Tibial artery (tissue), 4 donors: ENCODE results near the gene PLA2G4F.

Experiments used
- DNase-seq, 2 donors: peaks; one replicate each; pipeline ENCODE4 v3.0.0-alpha.2; 2019
- H3K27ac ChIP-seq, 2 donors: fragments of 200-600 bp; sonication (generic) in 1 of 2; 1 replicate in 1 of 2; 2 replicates in 1 of 2; pipeline ENCODE4 v1.5.1; 2018 to 2019; ENCODE audit warnings: mild to moderate bottlenecking in 1 of 2
- H3K27me3 ChIP-seq, 2 donors: fragments of 200-600 bp; sonication (generic) in 1 of 2; one replicate each; pipeline versions ENCODE4 v1.5.1 to v1.6.0; 2016 to 2019
- H3K36me3 ChIP-seq, 3 donors: fragments of 200-600 bp; sonication (generic) in 2 of 3; one replicate each; pipeline ENCODE4 v1.5.1; 2016 to 2019; ENCODE audit warnings: mild to moderate bottlenecking in 2 of 3
- H3K4me1 ChIP-seq, 4 donors: fragments of 200-600 bp; sonication (generic) in 2 of 4; 1 replicate in 3 of 4; 2 replicates in 1 of 4; pipeline ENCODE4 v1.5.1; 2016 to 2019
- H3K4me3 ChIP-seq, 2 donors: fragments of 200-600 bp; sonication (generic) in 1 of 2; 1 replicate in 1 of 2; 2 replicates in 1 of 2; pipeline ENCODE4 v1.5.1; 2018 to 2019; ENCODE audit warnings: mild to moderate bottlenecking in 2 of 2
- H3K9me3 ChIP-seq, 3 donors: fragments of 200-600 bp; sonication (generic) in 1 of 3; one replicate each; pipeline ENCODE4 v1.5.1; 2016 to 2019
- CTCF ChIP-seq, 2 experiments: fragments of 200-600 bp in 1 of 2; fragments of 450-650 bp in 1 of 2; IDR thresholded peaks; one replicate each; pipeline ENCODE4 v1.5.1; 2017 to 2019; ENCODE audit warnings: antibody characterized with exemption in 2 of 2, mild to moderate bottlenecking in 1 of 2, moderate library complexity in 1 of 2
- intact Hi-C: fragments of 100-400 bp; cut with DNase I; formaldehyde crosslinking; loops from one replicate; pipeline ENCODE4 v1.15.0; 2023; ENCODE audit warnings: low total_unique reads

Gene PLA2G4F

GRCh38 chr15:42129364-42129763 is 27.1 kb downstream of the PLA2G4F start:
- Histone ChIP-seq H3K4me1 (no peaks in the 10 kb centered on the region), H3K9me3 (no peaks in the 10 kb centered on the region), H3K27me3 (peaks cover 0 to 37% of the 10 kb centered on the region in 2 donors), H3K36me3 (no peaks in the 10 kb centered on the region), H3K4me3 (no peak overlapping the region), H3K27ac (no peak overlapping the region)
- no peak for DNase-seq
- TF ChIP-seq CTCF (IDR thresholded peaks at IDR 0.05): no peak
- intact Hi-C loops: no loop called here

- Histone ChIP-seq H3K4me1 (no peaks in the 10 kb centered on the region), H3K4me3 (no peak overlapping the region), H3K27me3 (peaks cover 0 to 37% of the 10 kb centered on the region in 2 donors), H3K9me3 (no peaks in the 10 kb centered on the region), H3K27ac (no peak overlapping the region), H3K36me3 (no peaks in the 10 kb centered on the region)
- intact Hi-C loops: no loop called here
- no peak for DNase-seq
- TF ChIP-seq CTCF (IDR thresholded peaks at IDR 0.05): no peak
Measured at GRCh38 chr15:42128476-42128875, 28.0 kb downstream of the PLA2G4F start.

GRCh38 chr15:42123546-42123945 is 32.9 kb downstream of the PLA2G4F start:
- Histone ChIP-seq H3K36me3 (no peaks in the 10 kb centered on the region), H3K9me3 (no peaks in the 10 kb centered on the region), H3K27ac (no peak overlapping the region), H3K4me3 (no peak overlapping the region), H3K27me3 (peaks cover 0 to 27% of the 10 kb centered on the region in 2 donors), H3K4me1 (no peaks in the 10 kb centered on the region)
- TF ChIP-seq CTCF (IDR thresholded peaks at IDR 0.05): no peak
- intact Hi-C loops: no loop called here
- DNase-seq: no peak

GRCh38 chr15:42121682-42122081 is 34.8 kb downstream of the PLA2G4F start:
- no peaks in the 10 kb centered on the region for H3K9me3 ChIP-seq
- peaks cover 0 to 15% of the 10 kb centered on the region in 2 donors for H3K27me3 ChIP-seq
- H3K4me1 ChIP-seq: no peaks in the 10 kb centered on the region
- no peak for TF ChIP-seq CTCF (IDR thresholded peaks at IDR 0.05)
- DNase-seq: no peak
- H3K4me3 ChIP-seq: no peak overlapping the region
- intact Hi-C loops: no loop called here
- H3K36me3 ChIP-seq: no peaks in the 10 kb centered on the region
- H3K27ac ChIP-seq: no peak overlapping the region

- TF ChIP-seq CTCF (IDR thresholded peaks at IDR 0.05): no peak
- no peak overlapping the region for H3K27ac ChIP-seq
Measured at GRCh38 chr15:42121021-42121420, 35.4 kb downstream of the PLA2G4F start.

GRCh38 chr15:42120285-42120684 is 36.2 kb downstream of the PLA2G4F start:
- no peaks in the 10 kb centered on the region for H3K36me3 ChIP-seq
- H3K4me1 ChIP-seq: no peaks in the 10 kb centered on the region
- no peak for DNase-seq
- no peak for TF ChIP-seq CTCF (IDR thresholded peaks at IDR 0.05)
- no peaks in the 10 kb centered on the region for H3K9me3 ChIP-seq
- H3K27me3 ChIP-seq: peaks cover 0 to 10% of the 10 kb centered on the region in 2 donors
- H3K27ac ChIP-seq: no peak overlapping the region
- no peak overlapping the region for H3K4me3 ChIP-seq
- intact Hi-C loops: no loop called here

More at GRCh38 chr15:42121021-42121420, 35.4 kb downstream of the PLA2G4F start:
- no peak overlapping the region for H3K4me3 ChIP-seq
- no peaks in the 10 kb centered on the region for H3K4me1 ChIP-seq
- DNase-seq: no peak
- no peaks in the 10 kb centered on the region for H3K36me3 ChIP-seq
- H3K27me3 ChIP-seq: peaks cover 0 to 10% of the 10 kb centered on the region in 2 donors
- H3K9me3 ChIP-seq: no peaks in the 10 kb centered on the region
- intact Hi-C loops: no loop called here
